A549 (cell line): Measurements from ENCODE around the gene DOCK7. TPM values are rescaled to one million over a fixed set of nuclear protein-coding genes. Genes with fewer than 3 reads are reported as not detected.

Source experiments
- ATAC-seq, 2 experiments: fragments of 200-7000 bp in 1 of 2; fragments of >200 bp in 1 of 2; cut with Nextera tagmentation in 1 of 2; cut with Tn5 transposase in 1 of 2; 3 replicates each; pipeline versions ENCODE4 v1.8.0 to v1.9.1; 2018 to 2020; ENCODE audit warnings: mild to moderate bottlenecking in 1 of 2, moderate library complexity in 1 of 2
- CTCF ChIA-PET: fragments of 300-600 bp; sonication (Branson Sonifier 250); formaldehyde crosslinking; extraction: SDS; loops from one replicate; lab custom pipeline; 2021; ENCODE audit warnings: antibody characterized with exemption, inconsistent platforms; lab: Yijun Ruan, JAX
- POLR2A ChIA-PET: fragments of 350-600 bp; formaldehyde crosslinking; extraction: SDS; loops from one replicate; lab custom pipeline; 2021; ENCODE audit warnings: antibody characterized with exemption, inconsistent platforms; lab: Yijun Ruan, JAX
- DNase-seq, 2 experiments: peaks; one replicate each; pipeline versions ENCODE4 v3.0.0 to v3.0.0-alpha.2; 2011 to 2016; ENCODE audit warnings: low read depth in 1 of 2, low spot score in 1 of 2
- FAIRE-seq: peaks from 2 replicates; lab custom pipeline; 2011; peaks lifted over from hg19 to GRCh38; lab: Jason Lieb, UNC
- H3K27ac ChIP-seq, 2 experiments: fragments of >200 bp; sonication (Bioruptor Twin); formaldehyde crosslinking; 3 replicates each; pipeline ENCODE4 v1.5.1; 2016 to 2017
- H3K4me1 ChIP-seq: fragments of >200 bp; sonication (Bioruptor Twin); formaldehyde crosslinking; 3 replicates; pipeline ENCODE4 v1.6.1; 2016
- H3K4me2 ChIP-seq: fragments of >200 bp; sonication (Bioruptor Twin); formaldehyde crosslinking; 3 replicates; pipeline ENCODE4 v1.6.1; 2016
- H3K4me3 ChIP-seq: fragments of >200 bp; sonication (Bioruptor Twin); formaldehyde crosslinking; 3 replicates; pipeline ENCODE4 v1.5.1; 2016
- H3K9me3 ChIP-seq: fragments of >200 bp; sonication (Bioruptor Twin); formaldehyde crosslinking; 3 replicates; pipeline ENCODE4 v1.6.1; 2016
- ATOH8 ChIP-seq: fragments of 250-450 bp; sonication (Bioruptor Pico); IDR thresholded peaks from 2 replicates; pipeline ENCODE4 v1.5.0; 2020; ENCODE audit warnings: low read depth, mild to moderate bottlenecking, moderate library complexity
- BHLHE40 ChIP-seq: IDR thresholded peaks from 2 replicates; pipeline ENCODE4 v1.6.1; 2012; ENCODE audit warnings: low read depth, low read length, inconsistent platforms
- CEBPB ChIP-seq, 2 experiments: fragments of >200 bp in 1 of 2; sonication (Bioruptor Twin) in 1 of 2; formaldehyde crosslinking in 1 of 2; IDR thresholded peaks; 2 replicates each; pipeline ENCODE4 v1.6.1; 2012 to 2016
- CHD4 ChIP-seq: fragments of 200-600 bp; sonication (generic); IDR thresholded peaks from 2 replicates; pipeline ENCODE4 v1.6.1; 2016; ENCODE audit warnings: antibody characterized with exemption, mild to moderate bottlenecking, borderline replicate concordance
- EHF ChIP-seq: fragments of 250-450 bp; sonication (Bioruptor Pico); IDR thresholded peaks from 2 replicates; pipeline ENCODE4 v1.5.0; 2020; ENCODE audit warnings: mild to moderate bottlenecking
- FOSL2 ChIP-seq, 2 experiments: fragments of 450-650 bp in 1 of 2; fragments of >200 bp in 1 of 2; sonication (Bioruptor Twin) in 1 of 2; formaldehyde crosslinking; IDR thresholded peaks; 2 replicates each; pipeline versions ENCODE4 v1.5.0 to v1.6.1; 2016 to 2020; ENCODE audit warnings: mild to moderate bottlenecking in 1 of 2, moderate library complexity in 1 of 2
- FOXS1 ChIP-seq: fragments of 250-450 bp; sonication (Bioruptor Pico); IDR thresholded peaks from 2 replicates; pipeline ENCODE4 v1.5.0; 2020; ENCODE audit warnings: mild to moderate bottlenecking, moderate library complexity
- GATA3 ChIP-seq: IDR thresholded peaks from 2 replicates; pipeline ENCODE4 v1.6.1; 2012; ENCODE audit warnings: borderline replicate concordance
- HDAC2 ChIP-seq: fragments of 200-600 bp; sonication (generic); IDR thresholded peaks from 2 replicates; pipeline ENCODE4 v1.6.1; 2016
- HMGXB4 ChIP-seq: fragments of 250-450 bp; sonication (Bioruptor Pico); IDR thresholded peaks from 2 replicates; pipeline ENCODE4 v1.5.0; 2021; ENCODE audit warnings: mild to moderate bottlenecking, moderate library complexity, borderline replicate concordance
- JUN ChIP-seq, 2 experiments: fragments of >200 bp; sonication (Bioruptor Twin); formaldehyde crosslinking; IDR thresholded peaks; 2 replicates in 1 of 2; 3 replicates in 1 of 2; pipeline ENCODE4 v1.6.1; 2016 to 2017
- KDM1A ChIP-seq: fragments of 200-600 bp; sonication (generic); IDR thresholded peaks from 2 replicates; pipeline ENCODE4 v1.6.1; 2016; ENCODE audit warnings: low read depth, mild to moderate bottlenecking
- MAX ChIP-seq: IDR thresholded peaks from 2 replicates; pipeline ENCODE4 v1.6.1; 2012
- MAZ ChIP-seq: fragments of 150-350 bp; IDR thresholded peaks from 2 replicates; pipeline ENCODE4 v1.6.1; 2014; ENCODE audit warnings: antibody characterized with exemption, low read depth, low read length, borderline replicate concordance
- PHF8 ChIP-seq: fragments of 200-600 bp; sonication (generic); IDR thresholded peaks from 2 replicates; pipeline ENCODE4 v1.6.1; 2016; ENCODE audit warnings: low read depth, mild to moderate bottlenecking, antibody characterized with exemption, moderate library complexity, borderline replicate concordance
- RCOR1 ChIP-seq: fragments of 150-350 bp; IDR thresholded peaks from 2 replicates; pipeline ENCODE4 v1.6.1; 2014; ENCODE audit warnings: antibody characterized with exemption, low read length, low read depth
- REST ChIP-seq: fragments of 200-600 bp; sonication (generic); IDR thresholded peaks from 2 replicates; pipeline ENCODE4 v1.6.1; 2016; ENCODE audit warnings: antibody characterized with exemption, mild to moderate bottlenecking, moderate library complexity
- RFX5 ChIP-seq: fragments of 450-650 bp; IDR thresholded peaks from 2 replicates; pipeline ENCODE4 v1.7.1; 2014; ENCODE audit warnings: antibody characterized with exemption, mild to moderate bottlenecking, moderate library complexity
- ZSCAN20 ChIP-seq: fragments of 250-450 bp; sonication (Bioruptor Pico); IDR thresholded peaks from 2 replicates; pipeline ENCODE4 v1.8.0; 2022; ENCODE audit warnings: mild to moderate bottlenecking, moderate library complexity
- whole genome bisulfite sequencing: methylation state at CpG from one replicate; pipeline ENCODE4 v1.1.6; 2017; ENCODE audit errors: missing lambda C conversion rate; 5-methylcytosine and 5-hydroxymethylcytosine counted together
- polyA plus RNA-seq, 4 experiments: library from polyadenylated mRNA; depleted of rRNA in 3 of 4; stranded (reverse); fragments of >200 nt; fragmentation: RNase III in 1 of 4; extraction: RNeasy Plus Mini Kit Qiagen cat#74134 plus additional on column Dnase treatment in 1 of 4; gene quantifications; 2 replicates in 3 of 4; 3 replicates in 1 of 4; pipeline ENCODE4 v1.2.3, GENCODE V29; 2011 to 2017
- TF ChIP-seq, protein P1 (sequence below): IDR thresholded peaks from 2 replicates; pipeline ENCODE4 v1.6.1; 2012

DOCK7 gene
- polyA plus RNA-seq, 2 of the 4 experiments (the other 2 are of a cell fraction): 25.5 to 33.3 TPM

- WGBS: 87% methylated on average over 5 of the region's 6 CpGs
- no peaks in the 10 kb centered on the region for H3K9me3 ChIP-seq
- H3K27ac ChIP-seq: no peak overlapping the region
- H3K4me2 ChIP-seq: no peak overlapping the region
- ATAC-seq (no peak), DNase-seq (no peak), FAIRE-seq (no peak)
- no peaks in the 10 kb centered on the region for H3K4me1 ChIP-seq
- TF ChIP-seq, protein P1, sequence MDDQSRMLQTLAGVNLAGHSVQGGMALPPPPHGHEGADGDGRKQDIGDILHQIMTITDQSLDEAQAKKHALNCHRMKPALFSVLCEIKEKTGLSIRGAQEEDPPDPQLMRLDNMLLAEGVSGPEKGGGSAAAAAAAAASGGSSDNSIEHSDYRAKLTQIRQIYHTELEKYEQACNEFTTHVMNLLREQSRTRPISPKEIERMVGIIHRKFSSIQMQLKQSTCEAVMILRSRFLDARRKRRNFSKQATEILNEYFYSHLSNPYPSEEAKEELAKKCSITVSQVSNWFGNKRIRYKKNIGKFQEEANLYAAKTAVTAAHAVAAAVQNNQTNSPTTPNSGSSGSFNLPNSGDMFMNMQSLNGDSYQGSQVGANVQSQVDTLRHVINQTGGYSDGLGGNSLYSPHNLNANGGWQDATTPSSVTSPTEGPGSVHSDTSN: no peak
- TF ChIP-seq RCOR1 (no peak), CHD4 (no peak), PHF8 (no peak), FOSL2 (IDR thresholded peaks at IDR 0.05) (no peak), FOSL2 (CRISPR knock-in tag; IDR thresholded peaks at IDR 0.05) (no peak), JUN (IDR thresholded peaks at IDR 0.05) (no peak), BHLHE40 (no peak), ATOH8 (CRISPR knock-in tag) (no peak), MAZ (no peak), REST (no peak), HMGXB4 (CRISPR knock-in tag) (no peak), CEBPB (IDR thresholded peaks at IDR 0.05) (no peak), GATA3 (no peak), MAX (no peak), KDM1A (no peak), RFX5 (no peak)
- no peak overlapping the region for H3K4me3 ChIP-seq
- ChIA-PET CTCF (no interaction called here), POLR2A (no interaction called here)
These were observed 29.3 kb upstream of the DOCK7 start for GRCh38 chr1:62717483-62717882.

DNA sequence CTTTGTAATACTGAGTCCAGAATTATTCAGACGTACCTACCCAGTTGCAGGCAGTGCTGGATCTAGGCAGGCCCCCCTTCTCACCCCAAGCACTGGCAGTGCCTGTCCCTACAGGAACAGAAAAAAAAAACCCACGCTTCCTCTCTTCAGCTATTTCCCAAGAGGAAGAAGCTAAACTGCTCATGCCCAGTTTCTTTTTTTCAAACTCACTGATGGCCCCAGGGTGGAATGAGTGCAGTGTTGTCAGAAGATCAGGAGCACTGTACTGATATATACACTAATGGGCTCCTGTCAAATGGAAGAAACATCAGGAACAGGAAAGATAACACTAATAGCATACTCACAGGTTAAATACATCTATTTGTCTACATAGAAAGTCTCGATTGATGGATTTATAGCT, 28.2 kb upstream of the DOCK7 start:
- WGBS: 74% methylated on average over 3 of the region's 3 CpGs
- no peak for DNase-seq

More for the DNA sequence above, 28.2 kb upstream of the DOCK7 start:
- FAIRE-seq (no peak), ATAC-seq (no peak)
- no peak overlapping the region for H3K4me2 ChIP-seq
- ChIA-PET POLR2A (no interaction called here), CTCF (interaction anchor here (0.6 to 1.2 kb wide), 3 partner anchors 12 to 209 kb away, joined by 3 read pairs; no protein-coding TSS in a partner anchor)
- TF ChIP-seq HDAC2: no peak
- no peak for TF ChIP-seq EHF (CRISPR knock-in tag)
- TF ChIP-seq ZSCAN20 (CRISPR knock-in tag): no peak
- TF ChIP-seq FOXS1 (CRISPR knock-in tag): no peak
- H3K9me3 ChIP-seq: no peaks in the 10 kb centered on the region
- H3K27ac ChIP-seq: no peak overlapping the region
- H3K4me3 ChIP-seq: no peak overlapping the region
- no peaks in the 10 kb centered on the region for H3K4me1 ChIP-seq
